K562 (cell line): Measurements from ENCODE around the gene SLC5A5. TPM values are rescaled to one million over a fixed set of nuclear protein-coding genes. Genes with fewer than 3 reads are reported as not detected.

Experiments used
- CHD2 ChIP-seq: IDR thresholded peaks from 2 replicates; pipeline ENCODE4 v1.6.1; 2011; ENCODE audit warnings: low read depth, low read length
- HDAC2 ChIP-seq: fragments of 450-650 bp; IDR thresholded peaks from 2 replicates; pipeline ENCODE4 v1.6.1; 2016; ENCODE audit warnings: mild to moderate bottlenecking
- ILF3 ChIP-seq: fragments of 450-650 bp; IDR thresholded peaks from 2 replicates; pipeline ENCODE4 v1.6.1; 2018; ENCODE audit warnings: antibody characterized with exemption, mild to moderate bottlenecking, moderate library complexity, borderline replicate concordance
- MTA1 ChIP-seq: fragments of 450-650 bp; IDR thresholded peaks from 2 replicates; pipeline ENCODE4 v1.6.1; 2017; ENCODE audit warnings: borderline replicate concordance
- NELFE ChIP-seq: IDR thresholded peaks from 2 replicates; pipeline ENCODE4 v1.6.1; 2011; ENCODE audit warnings: mild to moderate bottlenecking; ENCODE audit not compliant: insufficient read depth, insufficient read length
- PHF20 ChIP-seq: fragments of 450-650 bp; IDR thresholded peaks from 2 replicates; pipeline ENCODE4 v1.6.1; 2018; ENCODE audit not compliant: partially characterized antibody
- RFX5 ChIP-seq: IDR thresholded peaks from 2 replicates; pipeline ENCODE4 v1.6.1; 2011; ENCODE audit warnings: low read depth, mild to moderate bottlenecking, improper control_type of control experiment, low read length
- ZNF212 ChIP-seq: fragments of 450-650 bp; formaldehyde crosslinking; IDR thresholded peaks from 2 replicates; pipeline ENCODE4 v1.4.0; 2020; ENCODE audit warnings: mild to moderate bottlenecking
- ZNF23 ChIP-seq: fragments of 250-450 bp; sonication (Bioruptor Pico); IDR thresholded peaks from 2 replicates; pipeline ENCODE4 v1.4.0; 2020; ENCODE audit warnings: mild to moderate bottlenecking
- ZNF77 ChIP-seq: fragments of 250-450 bp; sonication (Bioruptor Pico); IDR thresholded peaks from 2 replicates; pipeline ENCODE4 v1.5.0; 2020
- ZSCAN29 ChIP-seq: fragments of 450-650 bp; IDR thresholded peaks from 2 replicates; pipeline ENCODE4 v1.6.1; 2017
- polyA plus RNA-seq, 8 experiments: library from polyadenylated mRNA; depleted of rRNA in 4 of 8; stranded (reverse) in 5 of 8; unstranded in 3 of 8; fragments of >200 nt; fragmentation: Nextera tagmentation in 2 of 8; fragmentation: Illumina TruSeq in 1 of 8; extraction: Ambion mirVana in 2 of 8; extraction: Trizol in 1 of 8; gene quantifications; 2 replicates each; pipeline versions ENCODE4 v1.2.1 to v1.2.3, GENCODE V29; 2011 to 2014; ENCODE audit warnings: inconsistent platforms in 1 of 8, missing spikeins in 1 of 8
- total RNA-seq, 7 experiments: library from RNA; depleted of rRNA in 6 of 7; stranded (reverse); fragments of >200 nt in 6 of 7; fragmentation: Illumina TruSeq in 2 of 7; extraction: Trizol in 2 of 7; gene quantifications; 2 replicates each; pipeline versions ENCODE4 v1.2.1 to v1.2.3, GENCODE V29; 2011 to 2021; ENCODE audit warnings: low replicate concordance in 1 of 7
- TF ChIP-seq, protein P1 (sequence below): IDR thresholded peaks from 3 replicates; pipeline ENCODE4 v1.6.1; 2011; ENCODE audit warnings: borderline replicate concordance, mild to moderate bottlenecking; ENCODE audit not compliant: insufficient read length, insufficient read depth
- TF ChIP-seq, protein P2 (sequence below): fragments of 250-450 bp; sonication (Bioruptor Pico); IDR thresholded peaks from 2 replicates; pipeline ENCODE4 v1.8.0; 2021; ENCODE audit warnings: moderate library complexity, mild to moderate bottlenecking, inconsistent platforms
- TF ChIP-seq, protein P3 (sequence below): fragments of 250-450 bp; sonication (Bioruptor Pico); IDR thresholded peaks from 2 replicates; pipeline ENCODE4 v1.8.0; 2022; ENCODE audit warnings: inconsistent platforms, mild to moderate bottlenecking, moderate library complexity, borderline replicate concordance
- TF ChIP-seq, protein P4 (sequence below): fragments of 450-650 bp; IDR thresholded peaks from 2 replicates; pipeline ENCODE4 v1.6.1; 2016; ENCODE audit warnings: mild to moderate bottlenecking, moderate library complexity

Gene SLC5A5
- total and polyA plus RNA-seq, 9 of the 15 experiments (the other 6 are each of a cell fraction or from before 2014, with no cell fraction given) = 0.10 to 0.73 (median 0.23) TPM

DNA sequence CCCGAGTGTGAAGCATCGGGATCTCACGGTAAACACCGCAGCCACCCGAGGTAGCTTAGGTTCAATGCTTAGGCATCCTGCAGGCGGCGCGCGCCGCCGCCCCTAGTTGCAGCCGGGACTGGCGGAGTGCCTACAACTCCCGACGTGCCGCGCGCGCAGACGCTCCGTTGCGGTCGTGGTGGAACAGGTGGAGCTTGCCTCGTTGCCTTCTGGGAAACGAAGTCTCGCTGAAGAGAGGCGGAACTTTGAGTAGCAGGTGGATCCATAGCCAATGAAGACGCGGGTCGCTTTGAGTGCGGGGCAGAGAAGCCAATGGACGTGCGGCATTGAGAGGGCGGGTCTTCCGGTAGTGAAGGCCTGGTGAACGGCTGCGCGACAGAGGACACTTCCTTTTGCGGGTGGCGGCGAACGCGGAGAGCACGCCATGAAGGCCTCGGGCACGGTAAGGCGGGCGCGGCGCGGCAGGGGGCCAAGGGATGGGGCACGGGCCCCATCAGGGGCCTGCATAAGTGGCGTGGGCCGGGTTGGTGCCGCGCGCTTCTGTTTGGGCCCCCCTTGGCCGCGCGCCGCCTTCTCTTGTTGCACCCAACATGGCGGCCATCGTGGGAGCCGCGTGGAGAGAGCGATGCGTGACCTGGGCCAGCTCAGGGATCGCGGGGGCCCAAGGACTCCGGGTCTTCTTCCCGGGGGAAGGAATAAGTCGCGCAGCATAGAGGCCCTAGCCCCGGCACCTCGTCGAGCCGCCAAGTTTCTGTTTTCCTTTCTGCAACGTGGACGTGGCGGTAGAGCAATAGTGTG is 12.0 kb upstream of the SLC5A5 start, which contains the start of gene RPL18A (continued):
- TF ChIP-seq, protein P1, sequence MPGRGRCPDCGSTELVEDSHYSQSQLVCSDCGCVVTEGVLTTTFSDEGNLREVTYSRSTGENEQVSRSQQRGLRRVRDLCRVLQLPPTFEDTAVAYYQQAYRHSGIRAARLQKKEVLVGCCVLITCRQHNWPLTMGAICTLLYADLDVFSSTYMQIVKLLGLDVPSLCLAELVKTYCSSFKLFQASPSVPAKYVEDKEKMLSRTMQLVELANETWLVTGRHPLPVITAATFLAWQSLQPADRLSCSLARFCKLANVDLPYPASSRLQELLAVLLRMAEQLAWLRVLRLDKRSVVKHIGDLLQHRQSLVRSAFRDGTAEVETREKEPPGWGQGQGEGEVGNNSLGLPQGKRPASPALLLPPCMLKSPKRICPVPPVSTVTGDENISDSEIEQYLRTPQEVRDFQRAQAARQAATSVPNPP = no peak
- 0 out of 2 replicates have a peak, but pooled peaks have one; percentile 49 for TF ChIP-seq ZNF23
- TF ChIP-seq ZNF77 = no peak
- TF ChIP-seq, protein P2, sequence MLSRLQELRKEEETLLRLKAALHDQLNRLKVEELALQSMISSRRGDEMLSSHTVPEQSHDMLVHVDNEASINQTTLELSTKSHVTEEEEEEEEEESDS (CRISPR knock-in tag) = no peak
- TF ChIP-seq ZNF212 (CRISPR knock-in tag) = no peak
- TF ChIP-seq, protein P3, sequence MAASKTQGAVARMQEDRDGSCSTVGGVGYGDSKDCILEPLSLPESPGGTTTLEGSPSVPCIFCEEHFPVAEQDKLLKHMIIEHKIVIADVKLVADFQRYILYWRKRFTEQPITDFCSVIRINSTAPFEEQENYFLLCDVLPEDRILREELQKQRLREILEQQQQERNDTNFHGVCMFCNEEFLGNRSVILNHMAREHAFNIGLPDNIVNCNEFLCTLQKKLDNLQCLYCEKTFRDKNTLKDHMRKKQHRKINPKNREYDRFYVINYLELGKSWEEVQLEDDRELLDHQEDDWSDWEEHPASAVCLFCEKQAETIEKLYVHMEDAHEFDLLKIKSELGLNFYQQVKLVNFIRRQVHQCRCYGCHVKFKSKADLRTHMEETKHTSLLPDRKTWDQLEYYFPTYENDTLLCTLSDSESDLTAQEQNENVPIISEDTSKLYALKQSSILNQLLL = no peak
- TF ChIP-seq, protein P4, sequence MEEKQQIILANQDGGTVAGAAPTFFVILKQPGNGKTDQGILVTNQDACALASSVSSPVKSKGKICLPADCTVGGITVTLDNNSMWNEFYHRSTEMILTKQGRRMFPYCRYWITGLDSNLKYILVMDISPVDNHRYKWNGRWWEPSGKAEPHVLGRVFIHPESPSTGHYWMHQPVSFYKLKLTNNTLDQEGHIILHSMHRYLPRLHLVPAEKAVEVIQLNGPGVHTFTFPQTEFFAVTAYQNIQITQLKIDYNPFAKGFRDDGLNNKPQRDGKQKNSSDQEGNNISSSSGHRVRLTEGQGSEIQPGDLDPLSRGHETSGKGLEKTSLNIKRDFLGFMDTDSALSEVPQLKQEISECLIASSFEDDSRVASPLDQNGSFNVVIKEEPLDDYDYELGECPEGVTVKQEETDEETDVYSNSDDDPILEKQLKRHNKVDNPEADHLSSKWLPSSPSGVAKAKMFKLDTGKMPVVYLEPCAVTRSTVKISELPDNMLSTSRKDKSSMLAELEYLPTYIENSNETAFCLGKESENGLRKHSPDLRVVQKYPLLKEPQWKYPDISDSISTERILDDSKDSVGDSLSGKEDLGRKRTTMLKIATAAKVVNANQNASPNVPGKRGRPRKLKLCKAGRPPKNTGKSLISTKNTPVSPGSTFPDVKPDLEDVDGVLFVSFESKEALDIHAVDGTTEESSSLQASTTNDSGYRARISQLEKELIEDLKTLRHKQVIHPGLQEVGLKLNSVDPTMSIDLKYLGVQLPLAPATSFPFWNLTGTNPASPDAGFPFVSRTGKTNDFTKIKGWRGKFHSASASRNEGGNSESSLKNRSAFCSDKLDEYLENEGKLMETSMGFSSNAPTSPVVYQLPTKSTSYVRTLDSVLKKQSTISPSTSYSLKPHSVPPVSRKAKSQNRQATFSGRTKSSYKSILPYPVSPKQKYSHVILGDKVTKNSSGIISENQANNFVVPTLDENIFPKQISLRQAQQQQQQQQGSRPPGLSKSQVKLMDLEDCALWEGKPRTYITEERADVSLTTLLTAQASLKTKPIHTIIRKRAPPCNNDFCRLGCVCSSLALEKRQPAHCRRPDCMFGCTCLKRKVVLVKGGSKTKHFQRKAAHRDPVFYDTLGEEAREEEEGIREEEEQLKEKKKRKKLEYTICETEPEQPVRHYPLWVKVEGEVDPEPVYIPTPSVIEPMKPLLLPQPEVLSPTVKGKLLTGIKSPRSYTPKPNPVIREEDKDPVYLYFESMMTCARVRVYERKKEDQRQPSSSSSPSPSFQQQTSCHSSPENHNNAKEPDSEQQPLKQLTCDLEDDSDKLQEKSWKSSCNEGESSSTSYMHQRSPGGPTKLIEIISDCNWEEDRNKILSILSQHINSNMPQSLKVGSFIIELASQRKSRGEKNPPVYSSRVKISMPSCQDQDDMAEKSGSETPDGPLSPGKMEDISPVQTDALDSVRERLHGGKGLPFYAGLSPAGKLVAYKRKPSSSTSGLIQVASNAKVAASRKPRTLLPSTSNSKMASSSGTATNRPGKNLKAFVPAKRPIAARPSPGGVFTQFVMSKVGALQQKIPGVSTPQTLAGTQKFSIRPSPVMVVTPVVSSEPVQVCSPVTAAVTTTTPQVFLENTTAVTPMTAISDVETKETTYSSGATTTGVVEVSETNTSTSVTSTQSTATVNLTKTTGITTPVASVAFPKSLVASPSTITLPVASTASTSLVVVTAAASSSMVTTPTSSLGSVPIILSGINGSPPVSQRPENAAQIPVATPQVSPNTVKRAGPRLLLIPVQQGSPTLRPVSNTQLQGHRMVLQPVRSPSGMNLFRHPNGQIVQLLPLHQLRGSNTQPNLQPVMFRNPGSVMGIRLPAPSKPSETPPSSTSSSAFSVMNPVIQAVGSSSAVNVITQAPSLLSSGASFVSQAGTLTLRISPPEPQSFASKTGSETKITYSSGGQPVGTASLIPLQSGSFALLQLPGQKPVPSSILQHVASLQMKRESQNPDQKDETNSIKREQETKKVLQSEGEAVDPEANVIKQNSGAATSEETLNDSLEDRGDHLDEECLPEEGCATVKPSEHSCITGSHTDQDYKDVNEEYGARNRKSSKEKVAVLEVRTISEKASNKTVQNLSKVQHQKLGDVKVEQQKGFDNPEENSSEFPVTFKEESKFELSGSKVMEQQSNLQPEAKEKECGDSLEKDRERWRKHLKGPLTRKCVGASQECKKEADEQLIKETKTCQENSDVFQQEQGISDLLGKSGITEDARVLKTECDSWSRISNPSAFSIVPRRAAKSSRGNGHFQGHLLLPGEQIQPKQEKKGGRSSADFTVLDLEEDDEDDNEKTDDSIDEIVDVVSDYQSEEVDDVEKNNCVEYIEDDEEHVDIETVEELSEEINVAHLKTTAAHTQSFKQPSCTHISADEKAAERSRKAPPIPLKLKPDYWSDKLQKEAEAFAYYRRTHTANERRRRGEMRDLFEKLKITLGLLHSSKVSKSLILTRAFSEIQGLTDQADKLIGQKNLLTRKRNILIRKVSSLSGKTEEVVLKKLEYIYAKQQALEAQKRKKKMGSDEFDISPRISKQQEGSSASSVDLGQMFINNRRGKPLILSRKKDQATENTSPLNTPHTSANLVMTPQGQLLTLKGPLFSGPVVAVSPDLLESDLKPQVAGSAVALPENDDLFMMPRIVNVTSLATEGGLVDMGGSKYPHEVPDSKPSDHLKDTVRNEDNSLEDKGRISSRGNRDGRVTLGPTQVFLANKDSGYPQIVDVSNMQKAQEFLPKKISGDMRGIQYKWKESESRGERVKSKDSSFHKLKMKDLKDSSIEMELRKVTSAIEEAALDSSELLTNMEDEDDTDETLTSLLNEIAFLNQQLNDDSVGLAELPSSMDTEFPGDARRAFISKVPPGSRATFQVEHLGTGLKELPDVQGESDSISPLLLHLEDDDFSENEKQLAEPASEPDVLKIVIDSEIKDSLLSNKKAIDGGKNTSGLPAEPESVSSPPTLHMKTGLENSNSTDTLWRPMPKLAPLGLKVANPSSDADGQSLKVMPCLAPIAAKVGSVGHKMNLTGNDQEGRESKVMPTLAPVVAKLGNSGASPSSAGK = no peak
- TF ChIP-seq MTA1 = no peak
- 0 out of 2 replicates have a peak, but pooled peaks have one; percentile 67 for TF ChIP-seq HDAC2
- TF ChIP-seq PHF20 = peak; percentile 37
- peak; percentile 87 for TF ChIP-seq CHD2
- no peak for TF ChIP-seq RFX5
- 0 out of 2 replicates have a peak, but pooled peaks have one; percentile 15 for TF ChIP-seq ZSCAN29
- no peak for TF ChIP-seq NELFE
- no peak for TF ChIP-seq ILF3
